ENCODE data around the gene SLC25A40.

DNA sequence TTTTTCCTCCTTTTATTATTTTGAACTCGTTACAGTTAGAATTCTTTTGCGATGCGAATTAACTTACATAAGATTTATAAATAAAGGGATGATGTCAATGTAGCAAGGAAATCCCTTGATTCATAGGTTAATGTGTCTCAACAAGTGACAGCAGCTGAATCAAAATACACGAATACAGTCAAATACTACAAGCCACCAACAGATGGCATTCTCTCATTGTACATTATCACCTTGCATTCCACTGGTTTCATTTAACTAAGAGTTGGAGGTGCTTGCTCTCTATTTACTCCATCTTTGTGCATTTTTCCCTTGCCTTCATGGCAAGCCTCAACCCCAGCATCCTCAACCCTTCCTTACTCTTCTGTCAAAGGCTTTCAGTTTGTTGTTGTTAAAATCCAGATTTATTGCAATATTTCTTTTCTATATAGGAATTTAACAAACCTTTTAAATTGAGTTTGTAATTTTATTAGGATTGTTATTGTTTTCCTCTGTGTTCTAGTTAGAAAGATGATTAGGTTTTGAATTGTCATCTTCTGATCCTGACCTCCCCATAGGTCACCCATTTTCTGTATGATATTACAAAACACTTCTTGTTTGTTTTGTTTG is 78.3 kb downstream of the SLC25A40 start:
- TF ChIP-seq, protein P1, sequence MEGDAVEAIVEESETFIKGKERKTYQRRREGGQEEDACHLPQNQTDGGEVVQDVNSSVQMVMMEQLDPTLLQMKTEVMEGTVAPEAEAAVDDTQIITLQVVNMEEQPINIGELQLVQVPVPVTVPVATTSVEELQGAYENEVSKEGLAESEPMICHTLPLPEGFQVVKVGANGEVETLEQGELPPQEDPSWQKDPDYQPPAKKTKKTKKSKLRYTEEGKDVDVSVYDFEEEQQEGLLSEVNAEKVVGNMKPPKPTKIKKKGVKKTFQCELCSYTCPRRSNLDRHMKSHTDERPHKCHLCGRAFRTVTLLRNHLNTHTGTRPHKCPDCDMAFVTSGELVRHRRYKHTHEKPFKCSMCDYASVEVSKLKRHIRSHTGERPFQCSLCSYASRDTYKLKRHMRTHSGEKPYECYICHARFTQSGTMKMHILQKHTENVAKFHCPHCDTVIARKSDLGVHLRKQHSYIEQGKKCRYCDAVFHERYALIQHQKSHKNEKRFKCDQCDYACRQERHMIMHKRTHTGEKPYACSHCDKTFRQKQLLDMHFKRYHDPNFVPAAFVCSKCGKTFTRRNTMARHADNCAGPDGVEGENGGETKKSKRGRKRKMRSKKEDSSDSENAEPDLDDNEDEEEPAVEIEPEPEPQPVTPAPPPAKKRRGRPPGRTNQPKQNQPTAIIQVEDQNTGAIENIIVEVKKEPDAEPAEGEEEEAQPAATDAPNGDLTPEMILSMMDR (IDR thresholded peaks at IDR 0.05) = peak; percentile 38 to 60 (median 52)
- no peak for TF ChIP-seq POLR2A (IDR thresholded peaks at IDR 0.05)

Data from uterus (tissue), 2 donors.